ENCODE results near the gene ARL5A.

DNA sequence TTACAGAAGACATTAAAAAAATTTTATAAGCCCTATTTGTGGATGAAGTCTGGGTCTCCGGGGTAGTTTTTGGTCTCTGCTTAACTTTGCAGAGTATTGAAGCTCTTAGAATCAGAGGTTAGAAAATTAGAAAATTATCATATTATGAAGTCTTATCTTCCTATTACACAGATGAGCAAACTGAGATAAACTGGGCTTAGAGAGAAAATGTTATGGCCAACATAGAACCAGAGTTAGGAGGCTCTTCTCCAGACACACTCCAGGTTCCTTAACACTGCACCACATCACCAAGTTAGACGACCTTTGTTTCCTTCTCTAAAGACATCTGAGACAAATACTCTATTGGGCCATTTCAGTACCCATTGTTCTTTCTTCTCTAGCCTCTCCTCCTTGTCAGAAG lies 57.2 kb downstream of the ARL5A start:
- TF ChIP-seq CTCF (IDR thresholded peaks at IDR 0.05) (no peak), EZH2phosphoT487 (IDR thresholded peaks at IDR 0.05) (no peak)

Measured in neural progenitor cell (in vitro differentiated cells).